GM18511 (cell line): ENCODE results near the gene AFF3.

Source experiments
- ATAC-seq: cut with Tn5 transposase; IDR thresholded peaks from one replicate; pipeline ENCODE4 v1.9.1; 2021; ENCODE audit warnings: mild to moderate bottlenecking, moderate library complexity; ENCODE audit not compliant: unreplicated experiment

The AFF3 gene

DNA sequence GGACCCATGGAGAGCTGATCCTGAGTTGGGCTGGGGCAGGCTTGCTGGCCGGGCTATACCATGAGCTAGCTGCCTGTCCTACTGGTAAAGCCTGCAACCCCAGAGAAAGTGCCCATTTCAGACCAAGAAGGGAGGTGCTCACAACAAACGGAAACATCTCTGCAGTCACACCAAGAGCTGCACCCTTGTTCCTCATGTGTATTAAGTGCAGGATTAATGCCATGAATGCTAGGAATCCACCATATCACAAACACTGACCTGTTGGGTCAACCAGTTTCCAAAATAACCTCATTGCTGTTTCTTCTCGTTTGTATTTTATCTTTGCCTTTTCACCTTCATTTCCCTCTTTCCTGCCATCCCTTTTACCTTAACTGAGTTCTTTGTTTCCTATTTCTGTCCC is 69.9 kb downstream of the AFF3 start:
- ATAC-seq = no peak

DNA sequence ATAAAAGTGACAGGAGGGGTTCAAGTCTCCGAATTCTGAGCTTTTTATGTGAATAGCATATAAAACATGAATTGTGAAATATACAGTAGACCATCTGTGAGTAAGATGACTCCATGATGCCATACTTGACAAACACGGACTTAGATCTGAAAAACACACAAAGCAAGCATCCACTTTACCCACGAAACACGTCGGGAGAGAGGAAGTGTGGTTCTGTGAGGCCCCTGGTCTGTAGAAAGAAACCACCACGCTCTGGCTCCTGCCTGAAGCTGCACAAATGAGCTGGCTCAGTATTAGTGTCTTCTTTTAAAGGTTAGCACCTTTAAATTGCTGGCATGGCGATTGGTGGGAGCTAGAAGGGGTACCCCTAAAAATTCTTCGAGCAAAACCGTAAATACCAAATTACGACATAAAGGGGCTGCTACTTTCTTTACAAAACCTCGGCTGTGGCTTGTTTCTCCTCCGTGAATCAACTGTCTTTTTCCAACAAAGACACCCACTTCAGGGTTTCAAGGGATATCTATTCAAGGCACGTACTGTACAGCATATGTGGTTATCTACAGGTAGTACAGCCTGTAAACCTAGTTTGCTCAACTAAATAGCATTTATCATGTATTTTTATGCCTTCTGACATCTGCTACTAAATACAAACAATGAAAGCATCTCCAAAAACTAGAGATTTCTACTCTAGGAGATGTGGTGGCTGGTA is 70.9 kb downstream of the AFF3 start:
- ATAC-seq = no peak

DNA sequence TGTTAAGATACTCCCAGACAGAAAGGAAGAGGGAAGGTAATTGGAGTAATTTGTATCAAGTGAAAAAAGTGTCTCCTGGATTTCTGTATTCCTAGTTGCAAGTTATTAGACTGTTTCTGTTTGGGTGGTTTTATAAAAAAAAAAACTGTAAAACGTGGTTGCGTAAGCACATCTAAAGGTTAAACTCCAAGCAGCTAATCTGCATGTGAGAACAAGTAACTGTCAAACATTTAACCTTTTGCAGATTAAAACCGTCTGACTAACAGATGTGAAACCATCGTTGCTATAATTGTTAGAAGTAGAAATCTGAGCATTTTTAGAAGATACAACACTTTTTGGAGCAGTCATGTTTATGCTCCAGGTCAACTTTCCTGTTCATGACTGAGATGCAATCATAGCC is 72.3 kb downstream of the AFF3 start:
- ATAC-seq = no peak

DNA sequence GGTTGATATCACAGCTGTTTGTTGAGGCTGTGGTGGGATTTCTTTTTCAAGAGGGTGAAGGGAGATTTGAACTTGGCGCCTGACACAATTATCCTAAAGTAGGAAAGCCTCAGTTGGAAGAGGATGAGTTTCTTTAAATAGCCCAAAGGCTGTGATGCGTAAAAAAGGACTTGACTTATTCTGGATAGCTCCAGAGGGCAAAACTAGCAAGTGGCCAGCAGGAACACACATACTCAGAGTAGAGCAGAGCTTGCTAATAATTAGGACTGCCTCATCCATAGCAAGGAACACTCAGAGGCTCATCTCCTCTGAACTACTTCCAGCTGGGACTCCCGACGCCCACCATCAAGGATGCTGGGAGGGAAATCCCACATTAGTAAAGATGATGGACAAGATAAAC is 74.0 kb downstream of the AFF3 start:
- ATAC-seq = no peak

DNA sequence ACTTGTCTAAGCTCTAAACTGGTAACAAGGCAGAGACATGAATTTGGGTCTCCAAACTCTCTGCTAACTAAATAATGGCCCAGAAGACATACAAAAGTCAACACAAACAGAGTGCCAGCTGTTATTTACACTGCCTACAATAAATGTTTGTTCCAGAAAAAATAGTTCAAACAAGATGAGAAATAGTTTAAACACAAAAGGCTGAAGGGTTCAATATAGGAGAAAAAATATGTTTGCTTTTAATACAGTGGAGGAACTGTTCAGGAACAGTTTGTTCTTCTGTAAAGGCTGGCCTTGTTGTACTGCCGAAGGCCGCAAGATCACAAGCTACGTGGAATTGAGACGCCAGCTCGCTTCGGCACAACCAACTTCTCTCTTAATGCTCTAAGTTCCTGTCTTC is 74.6 kb downstream of the AFF3 start:
- ATAC-seq = no peak

DNA sequence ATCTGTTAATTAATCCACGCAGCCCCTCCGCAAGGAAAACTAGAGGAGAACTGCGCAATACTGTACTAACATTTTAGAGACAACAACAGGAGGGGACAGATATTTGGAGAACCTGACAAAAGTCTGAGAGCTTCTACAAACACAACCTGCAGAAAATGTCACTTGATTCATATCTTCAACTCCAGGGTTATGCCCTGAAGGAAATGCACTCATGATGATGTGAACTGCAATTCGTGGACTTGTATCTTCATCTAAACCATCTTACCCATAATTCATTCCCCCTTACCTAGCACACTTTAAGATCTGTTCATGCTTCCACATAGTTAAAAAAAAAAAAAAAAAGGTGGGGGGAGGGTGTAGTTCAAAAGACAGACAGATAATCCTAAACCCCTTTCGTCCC is 75.5 kb downstream of the AFF3 start:
- ATAC-seq = no peak

DNA sequence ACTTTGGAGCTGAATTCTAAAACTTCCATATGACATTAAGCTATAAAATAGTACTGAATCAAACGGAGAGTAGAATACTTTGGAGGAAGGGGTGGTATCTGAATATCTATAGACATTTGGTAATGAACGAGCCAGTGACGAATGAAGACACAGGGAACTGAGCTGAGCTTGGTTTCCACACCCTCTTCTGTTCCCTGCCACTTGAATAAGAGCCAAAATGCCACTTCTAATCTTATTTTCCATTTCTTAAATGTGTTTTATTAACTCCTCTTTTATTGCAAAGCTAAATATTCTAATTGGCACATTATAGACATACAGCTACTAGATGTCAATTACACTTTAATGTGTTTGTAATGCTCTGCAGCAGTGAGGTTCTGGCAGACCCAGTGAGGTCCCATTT is 76.1 kb downstream of the AFF3 start:
- no peak for ATAC-seq

DNA sequence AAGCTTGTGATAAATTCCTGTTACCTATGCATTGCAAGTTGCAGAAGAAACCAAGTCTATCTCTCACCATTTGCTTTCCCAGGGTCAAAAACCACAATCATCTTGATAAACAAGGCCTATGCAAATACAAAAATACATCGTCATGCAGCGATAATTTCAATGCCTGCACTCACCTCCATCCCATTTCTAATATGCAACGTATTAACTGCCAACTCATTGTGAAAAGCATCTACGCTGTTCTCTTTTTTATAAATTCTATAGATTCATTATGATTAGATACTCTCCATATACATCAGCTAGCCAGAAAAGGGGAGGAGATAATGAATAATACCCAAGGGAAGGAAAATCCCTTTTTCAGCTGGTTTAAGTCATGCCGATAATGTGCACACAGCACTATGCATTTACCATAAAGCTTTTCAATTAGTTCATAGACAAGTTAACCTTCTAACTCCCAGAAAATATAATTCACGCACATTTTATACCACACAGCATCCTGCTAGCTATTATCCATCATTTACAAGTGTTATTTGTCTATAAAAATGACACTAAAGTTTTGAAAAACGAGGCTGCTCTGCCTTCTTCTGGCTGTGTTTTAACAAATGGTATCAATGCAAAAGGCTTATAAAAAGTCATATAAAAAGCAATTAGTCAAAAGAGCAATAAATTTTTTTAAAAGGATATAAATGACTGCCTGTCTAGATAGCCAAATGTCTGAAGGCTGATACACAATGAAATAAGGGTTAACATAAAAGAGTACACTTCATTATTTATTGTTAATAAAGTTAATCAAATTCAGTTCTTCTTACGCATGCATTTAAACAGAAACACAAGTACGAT is 77.6 kb downstream of the AFF3 start:
- ATAC-seq = no peak

DNA sequence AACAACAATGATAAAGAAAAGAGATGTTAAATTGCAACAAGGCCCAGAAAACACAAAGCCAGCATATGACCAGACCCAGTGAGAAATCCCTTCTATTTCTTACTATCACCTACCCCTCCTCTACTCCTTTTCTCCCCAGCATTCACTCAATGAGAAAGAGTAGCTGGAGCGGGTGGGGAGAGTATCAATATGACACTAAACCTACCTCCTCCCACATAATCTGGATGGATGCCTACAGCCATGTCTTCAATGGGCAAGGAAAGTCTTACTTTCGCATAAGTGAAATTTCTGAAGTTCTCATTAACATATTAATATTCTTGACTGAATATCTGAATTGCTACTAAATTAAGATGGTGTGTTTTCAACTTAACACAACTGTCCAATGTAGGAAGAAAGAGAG is 78.2 kb downstream of the AFF3 start:
- ATAC-seq = no peak

DNA sequence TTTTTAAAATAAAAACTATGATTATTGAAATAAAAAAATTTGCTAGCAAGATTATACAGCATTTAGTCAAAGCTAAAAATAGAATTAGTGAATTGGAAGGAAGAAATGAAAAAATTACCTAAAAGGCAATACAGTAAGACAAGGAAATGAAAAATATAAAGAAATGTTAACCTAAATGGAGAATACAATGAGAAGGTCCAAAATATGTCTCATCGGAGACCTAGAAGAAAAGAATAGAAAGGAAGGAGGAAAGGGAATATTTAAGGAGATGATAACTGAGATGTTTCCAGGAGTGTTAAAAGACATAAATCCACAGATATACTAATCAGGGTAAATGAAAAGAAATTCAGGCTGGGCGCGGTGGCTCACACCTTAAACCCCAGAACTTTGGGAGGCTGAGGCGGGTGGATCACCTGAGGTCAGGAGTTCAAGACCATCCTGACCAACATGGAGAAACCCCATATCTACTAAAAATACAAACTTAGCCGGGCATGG is 78.9 kb downstream of the AFF3 start:
- ATAC-seq = no peak

DNA sequence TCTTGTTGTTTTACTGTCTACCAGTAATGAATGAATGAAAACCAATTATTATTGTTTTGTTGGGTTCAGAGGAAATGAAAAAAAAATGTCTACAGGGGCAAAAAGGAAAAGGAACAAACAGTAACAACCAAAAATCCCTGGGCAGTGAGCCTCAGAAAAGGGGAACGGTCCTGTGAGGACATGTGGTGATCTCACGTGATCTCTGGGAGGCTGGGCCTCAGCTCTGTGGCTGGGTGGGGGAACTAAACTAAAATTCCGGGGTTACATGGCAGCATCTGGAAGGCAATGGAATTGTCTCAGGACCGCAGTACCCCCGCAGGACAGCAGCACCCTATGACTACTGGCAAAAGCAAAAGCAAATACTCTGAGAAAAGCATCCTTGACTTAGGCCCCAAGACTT is 80.1 kb downstream of the AFF3 start:
- no peak for ATAC-seq

DNA sequence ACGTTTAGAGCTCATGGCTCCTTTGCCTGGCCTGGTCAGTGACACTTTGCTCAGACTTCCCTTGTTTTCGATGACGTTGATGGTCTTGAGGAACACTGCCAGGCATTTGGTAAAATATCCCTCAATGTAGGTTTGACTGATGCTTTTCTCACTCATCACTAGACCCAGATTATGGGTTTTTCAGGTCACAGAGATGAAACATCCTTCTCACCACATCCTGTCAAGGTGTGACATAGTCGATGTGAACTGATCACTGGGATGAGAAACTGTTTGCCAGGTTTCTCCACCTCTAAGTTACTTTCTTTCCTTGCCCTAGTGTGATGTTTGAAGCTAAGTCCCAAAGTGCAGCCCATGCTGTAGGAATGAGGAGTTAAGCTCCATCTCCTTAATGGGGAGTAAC is 81.5 kb downstream of the AFF3 start:
- no peak for ATAC-seq

DNA sequence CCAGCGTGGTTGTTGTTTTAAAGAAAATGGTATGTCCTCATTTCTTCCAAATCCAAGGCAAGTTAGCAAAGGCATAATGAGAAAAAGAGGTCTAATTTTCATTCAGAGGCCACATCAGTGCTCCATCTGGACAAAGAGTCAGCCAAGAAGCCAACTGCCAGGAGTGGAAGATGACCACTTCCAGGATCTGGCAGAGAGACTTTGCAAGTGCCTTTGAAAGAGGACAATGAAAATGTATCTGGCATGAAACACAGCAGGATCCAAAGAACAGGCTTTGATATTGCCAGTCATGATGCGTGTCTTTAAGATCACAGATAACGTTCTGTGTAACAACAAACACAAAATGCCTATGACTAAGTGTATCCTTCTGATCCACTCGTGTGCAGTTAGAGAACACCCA is 82.8 kb downstream of the AFF3 start:
- ATAC-seq = no peak

DNA sequence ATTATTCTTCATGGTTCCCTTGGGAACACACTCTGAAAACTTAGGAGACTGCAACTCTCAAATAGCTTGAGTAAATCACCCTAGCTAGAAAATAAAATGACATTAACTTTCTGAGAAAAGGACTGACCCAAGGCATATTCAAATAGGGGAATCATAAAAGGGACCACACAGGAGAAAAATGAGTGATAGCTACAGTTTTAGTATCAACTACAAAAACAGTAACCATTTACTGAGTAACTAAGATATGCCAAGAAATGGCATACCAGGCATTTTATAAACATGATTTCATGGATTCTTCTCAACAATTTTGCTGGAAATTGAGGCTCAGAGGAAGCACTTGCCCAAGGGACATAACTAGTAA is 84.5 kb downstream of the AFF3 start:
- ATAC-seq = no peak

DNA sequence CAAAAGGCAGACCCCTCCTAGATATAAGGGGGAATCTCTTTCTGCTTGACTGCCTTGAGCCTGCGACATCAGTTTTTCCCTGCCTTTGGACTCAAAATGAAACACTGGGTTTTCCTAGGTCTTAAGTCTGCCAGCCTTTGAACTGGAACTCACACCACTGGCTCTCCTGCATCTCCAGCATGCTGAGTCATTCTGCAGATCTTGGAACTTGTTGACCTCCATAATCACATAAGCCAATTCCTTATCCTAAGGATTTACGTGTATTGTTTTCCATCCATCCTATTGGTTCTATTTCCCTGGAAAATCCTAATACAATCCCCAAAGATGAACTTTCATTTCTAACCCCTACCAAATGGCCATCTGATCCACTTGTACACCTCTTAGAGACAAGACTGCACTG is 88.0 kb downstream of the AFF3 start:
- no peak for ATAC-seq

DNA sequence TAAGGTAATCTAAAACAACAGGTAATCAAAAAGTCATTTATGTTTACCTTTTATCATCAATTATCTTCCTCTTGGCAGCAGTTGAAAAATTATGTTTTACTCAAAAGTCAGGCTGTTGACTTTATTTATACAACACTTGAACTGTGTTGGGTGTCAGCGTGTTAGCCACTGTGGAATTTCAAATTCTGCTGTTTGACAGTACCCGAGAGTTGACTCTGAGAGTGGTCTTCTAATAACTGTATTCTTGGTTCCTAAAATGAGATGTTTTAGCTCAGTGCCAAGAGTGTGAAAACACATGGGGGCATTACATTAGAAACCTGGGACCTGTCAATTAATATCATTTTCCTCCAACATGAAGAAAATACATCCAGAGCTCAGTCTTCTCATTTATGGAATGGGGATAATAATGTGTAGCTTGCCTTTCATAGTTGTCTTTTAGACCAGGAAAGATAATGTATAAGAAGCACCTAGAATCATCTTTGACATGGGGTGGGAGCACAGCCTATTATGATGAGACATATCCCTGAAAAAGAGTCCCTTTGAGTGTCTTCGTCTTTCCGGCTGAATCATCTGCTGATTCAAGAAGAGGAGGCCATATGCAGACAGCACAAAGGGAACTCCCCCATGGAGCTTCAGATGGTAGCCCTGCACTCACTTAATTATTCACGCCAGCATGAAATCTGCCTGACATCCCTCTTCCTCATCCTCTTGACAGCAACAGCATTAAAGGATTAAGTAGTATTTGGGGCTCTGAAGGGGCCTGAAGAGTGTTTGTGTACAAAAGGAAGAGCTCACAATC is 89.1 kb downstream of the AFF3 start:
- no peak for ATAC-seq

DNA sequence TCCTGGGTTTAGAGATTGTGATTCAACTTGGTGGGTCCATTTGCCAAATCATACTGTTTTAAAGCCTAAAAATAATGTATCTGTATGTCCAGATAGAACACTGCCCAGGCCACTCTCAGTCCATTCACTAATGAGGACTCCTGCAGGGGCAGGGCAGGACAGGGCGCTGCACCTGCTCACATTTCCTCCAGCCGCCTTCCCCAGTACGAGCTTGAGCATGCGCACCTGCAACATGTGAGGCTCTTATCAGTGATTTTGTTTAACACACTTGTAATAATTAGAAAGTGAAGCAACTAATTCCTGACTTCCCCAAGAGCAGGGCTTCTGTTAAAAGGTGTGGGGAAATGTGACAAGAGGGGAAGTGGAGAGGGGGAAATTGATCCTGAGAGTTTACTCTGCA is 89.7 kb downstream of the AFF3 start:
- ATAC-seq = no peak

DNA sequence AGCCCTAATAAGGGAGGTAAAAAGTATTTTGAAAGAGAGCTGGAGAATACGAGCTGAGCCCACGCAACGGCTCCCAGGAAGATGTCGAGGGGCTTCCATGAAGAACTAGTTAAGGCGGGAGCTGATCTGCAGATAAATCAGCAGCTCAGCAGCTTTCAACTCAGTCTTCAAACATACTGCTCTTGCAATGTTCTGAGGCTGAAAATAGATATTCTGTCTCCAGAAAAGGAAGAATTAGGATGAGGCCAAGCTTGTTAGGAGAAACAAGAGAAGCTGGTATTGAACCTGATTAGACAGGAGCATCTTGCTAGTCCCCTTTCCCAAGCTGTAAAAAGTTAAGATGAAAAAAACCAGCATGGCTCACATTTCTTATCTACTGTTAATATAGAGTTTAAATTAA is 91.1 kb downstream of the AFF3 start:
- ATAC-seq = no peak

DNA sequence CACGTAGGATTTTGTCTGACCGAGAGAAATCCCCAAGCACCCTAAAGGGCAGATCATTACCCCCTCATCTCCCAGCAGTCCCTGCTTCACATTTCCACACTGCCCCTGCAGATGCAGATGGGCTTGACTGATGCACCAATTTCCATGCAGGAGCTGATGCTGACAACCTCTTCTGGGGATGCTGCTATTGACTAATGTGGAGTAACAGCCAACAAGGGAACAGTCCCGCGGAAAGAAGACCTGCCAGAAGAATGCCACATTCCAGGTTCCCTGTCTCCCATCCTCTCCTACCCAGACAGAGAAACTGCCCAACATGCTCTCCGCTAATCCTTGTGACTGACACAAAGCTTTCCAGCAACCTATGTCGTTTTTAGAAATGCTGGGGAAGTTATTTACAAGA is 91.7 kb downstream of the AFF3 start:
- no peak for ATAC-seq

DNA sequence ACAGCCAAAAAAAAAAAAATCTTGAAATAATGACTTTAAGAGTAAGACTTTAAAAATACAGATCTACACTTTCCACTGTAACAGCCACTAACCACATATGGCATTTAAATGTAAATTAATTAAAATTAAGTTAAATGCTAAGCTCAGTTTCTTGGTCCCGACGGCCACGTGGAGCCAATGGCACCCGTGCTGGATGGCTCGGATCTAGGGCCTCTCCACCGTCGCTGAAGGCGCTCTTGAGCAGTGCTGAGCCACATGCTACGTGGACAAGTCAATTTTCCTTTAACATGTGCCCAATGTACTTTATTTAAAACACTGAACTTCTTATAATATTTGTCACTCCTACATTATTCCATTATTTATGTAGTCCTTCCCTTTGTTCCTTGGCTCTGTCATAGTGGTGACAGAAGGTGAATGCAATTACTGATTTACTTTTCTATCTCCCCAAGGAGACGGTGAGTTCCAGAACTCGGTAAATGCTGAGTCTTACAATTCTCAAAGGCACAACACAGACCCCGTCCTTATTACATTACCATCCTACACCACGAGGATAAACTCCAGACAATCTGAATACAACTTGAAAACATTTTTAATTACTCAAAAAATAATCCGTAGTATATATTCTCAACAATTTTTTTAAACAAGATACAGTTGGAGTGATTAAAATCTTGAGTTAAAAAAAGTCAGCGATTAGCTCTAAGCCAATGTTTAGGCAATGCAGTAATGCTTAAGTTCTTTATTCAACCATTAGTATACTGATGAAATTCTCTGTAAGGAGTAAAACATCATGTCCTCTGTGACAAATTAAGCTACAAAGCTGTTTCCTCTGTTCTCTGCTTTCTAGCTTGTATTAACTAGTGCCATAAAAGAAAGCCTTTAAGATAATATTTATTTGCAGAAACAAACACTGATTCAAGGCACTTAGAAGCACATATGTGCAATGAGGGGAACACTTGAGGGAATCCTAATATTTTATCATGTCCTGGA is 95.1 kb downstream of the AFF3 start:
- no peak for ATAC-seq

DNA sequence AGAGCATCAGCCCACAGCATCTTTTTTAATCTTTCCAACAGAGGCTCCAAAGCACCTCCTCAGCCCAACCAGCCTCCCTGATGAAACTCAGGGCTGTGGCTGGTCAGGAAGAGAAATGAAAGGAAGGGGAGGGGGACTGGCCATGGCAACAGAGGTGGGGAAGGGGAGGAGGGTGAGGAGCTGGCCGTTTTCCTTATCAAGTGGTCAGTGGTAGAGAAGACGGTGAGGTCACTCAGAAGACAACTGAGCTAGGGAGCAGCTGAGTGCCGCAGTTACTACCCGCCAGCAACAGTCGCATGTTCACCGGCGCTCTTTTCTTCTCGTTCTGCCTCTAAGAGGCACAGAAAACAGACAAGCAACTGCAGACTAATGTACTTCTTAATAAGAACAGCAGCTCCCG is 97.4 kb downstream of the AFF3 start:
- no peak for ATAC-seq
